ENCODE data around the gene COX7A2. TPM values are rescaled to one million over a fixed set of nuclear protein-coding genes. Genes with fewer than 3 reads are reported as not detected.

The COX7A2 gene
- total RNA-seq, 1 experiment from 2014 or later = 516 TPM

DNA sequence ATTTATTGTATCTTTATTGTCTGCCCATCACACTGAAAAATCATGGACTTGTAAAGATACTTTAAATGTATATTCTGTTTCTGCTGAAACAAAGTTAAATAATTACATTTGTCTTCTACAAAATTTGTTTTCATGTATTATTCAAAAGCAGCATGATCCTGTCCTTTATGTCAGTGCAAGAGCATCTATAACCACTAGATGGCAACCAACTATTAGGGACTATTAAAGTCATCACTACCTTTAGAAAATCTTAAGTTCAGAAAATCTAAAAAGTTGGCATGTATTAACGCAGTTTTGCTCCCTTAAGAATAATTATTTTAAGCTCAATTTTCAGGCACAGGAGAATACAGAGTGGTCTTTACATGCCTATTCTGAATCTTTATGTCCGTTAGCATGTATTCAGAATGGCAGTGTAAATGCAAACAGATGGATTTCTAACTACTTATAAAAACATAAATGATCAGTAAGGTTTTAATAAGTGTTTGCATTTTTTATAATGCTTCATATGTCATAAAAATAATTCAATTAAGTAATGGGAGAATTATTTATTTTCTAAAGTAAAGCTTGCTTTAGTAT is 23.2 kb upstream of the COX7A2 start:
- no peak overlapping the region for H2BK12ac ChIP-seq (ENCODE audit: insufficient read length, low read depth, low read length)
- H3K4ac ChIP-seq (ENCODE audit: low read depth, low read length) = no peak overlapping the region
- H3K4me1 Mint-ChIP-seq = peaks cover 30 to 33% of the 10 kb centered on the region in 2 experiments
- no peak overlapping the region for H3K56ac ChIP-seq (ENCODE audit: insufficient read length, low read depth, low read length)
- H2BK15ac ChIP-seq (ENCODE audit: low read depth, low read length) = no peak overlapping the region
- no peak for DNase-seq
- TF ChIP-seq, protein P1, sequence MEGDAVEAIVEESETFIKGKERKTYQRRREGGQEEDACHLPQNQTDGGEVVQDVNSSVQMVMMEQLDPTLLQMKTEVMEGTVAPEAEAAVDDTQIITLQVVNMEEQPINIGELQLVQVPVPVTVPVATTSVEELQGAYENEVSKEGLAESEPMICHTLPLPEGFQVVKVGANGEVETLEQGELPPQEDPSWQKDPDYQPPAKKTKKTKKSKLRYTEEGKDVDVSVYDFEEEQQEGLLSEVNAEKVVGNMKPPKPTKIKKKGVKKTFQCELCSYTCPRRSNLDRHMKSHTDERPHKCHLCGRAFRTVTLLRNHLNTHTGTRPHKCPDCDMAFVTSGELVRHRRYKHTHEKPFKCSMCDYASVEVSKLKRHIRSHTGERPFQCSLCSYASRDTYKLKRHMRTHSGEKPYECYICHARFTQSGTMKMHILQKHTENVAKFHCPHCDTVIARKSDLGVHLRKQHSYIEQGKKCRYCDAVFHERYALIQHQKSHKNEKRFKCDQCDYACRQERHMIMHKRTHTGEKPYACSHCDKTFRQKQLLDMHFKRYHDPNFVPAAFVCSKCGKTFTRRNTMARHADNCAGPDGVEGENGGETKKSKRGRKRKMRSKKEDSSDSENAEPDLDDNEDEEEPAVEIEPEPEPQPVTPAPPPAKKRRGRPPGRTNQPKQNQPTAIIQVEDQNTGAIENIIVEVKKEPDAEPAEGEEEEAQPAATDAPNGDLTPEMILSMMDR (conservative IDR thresholded peaks at IDR 0.05) = peak; percentile 89
- no peak overlapping the region for H3K23ac ChIP-seq (ENCODE audit: insufficient read length, low read depth, low read length)
- H2BK5ac ChIP-seq (ENCODE audit: insufficient read length, low read length) = no peak overlapping the region
- no CpG with 5 or more reads among the region's 2 CpGs for WGBS (ENCODE audit: extremely low coverage, insufficient read length, low lambda C conversion rate)
- no peak overlapping the region for H3K14ac ChIP-seq (ENCODE audit: insufficient read depth, low read length)
- H3K27ac ChIP-seq (ENCODE audit: insufficient read length, low read depth, low read length) = no peak overlapping the region
- H4K91ac ChIP-seq (ENCODE audit: insufficient read length, low read depth, low read length) = no peak overlapping the region
- H3K18ac ChIP-seq (ENCODE audit: insufficient read length, low read depth, low read length) = no peak overlapping the region
- no peaks in the 10 kb centered on the region for H3K9me3 ChIP-seq (ENCODE audit: control insufficient read depth, low read depth, low read length)
- H3K79me1 ChIP-seq (ENCODE audit: insufficient read depth, low read depth, low read length, poor library complexity, severe bottlenecking) = no peaks in the 10 kb centered on the region
- H3K27me3 Mint-ChIP-seq (ENCODE audit: low read depth) = no peaks in the 10 kb centered on the region
- 0 out of 2 replicates have a peak, but pooled peaks cover 4% of the 10 kb centered on the region for H3K79me2 ChIP-seq (ENCODE audit: insufficient read depth, low read length)
- no peaks in the 10 kb centered on the region for H3K27me3 ChIP-seq (ENCODE audit: insufficient read depth, low read length)
- H3K4me2 ChIP-seq (ENCODE audit: insufficient read depth, insufficient read length, low read length) = no peak overlapping the region
- no peak overlapping the region for H2BK20ac ChIP-seq (ENCODE audit: low read depth, low read length, poor library complexity, severe bottlenecking)
- H3K9me3 Mint-ChIP-seq = peaks cover 0 to 3% of the 10 kb centered on the region in 2 experiments; a peak in 2 of 5 replicates
- no peaks in the 10 kb centered on the region for H4K20me1 ChIP-seq (ENCODE audit: control insufficient read depth, insufficient read depth, insufficient read length)
- no peak overlapping the region for H3K9ac ChIP-seq (ENCODE audit: extremely low read depth, insufficient read length, low read length)
- no peak overlapping the region for H4K8ac ChIP-seq (replicated peaks; ENCODE audit: insufficient read length, low read depth, low read length)
- peaks cover 5% of the 10 kb centered on the region; the same call in 1 of the 2 replicates for H3K4me1 ChIP-seq (ENCODE audit: insufficient read depth, low read length)
- no peak overlapping the region for H4K5ac ChIP-seq (ENCODE audit: insufficient read length, low read depth, low read length)
- no peak overlapping the region for H2BK120ac ChIP-seq (ENCODE audit: low read depth, low read length, poor library complexity, severe bottlenecking)
- H2AK5ac ChIP-seq (ENCODE audit: insufficient read length, low read length) = no peak overlapping the region
- H3K27ac Mint-ChIP-seq = peak overlapping the region in 2 of 3 experiments; percentile 20 to 40; a peak in 1 of 7 replicates
- H3K23me2 ChIP-seq (ENCODE audit: insufficient read length, low read depth, low read length, poor library complexity, severe bottlenecking) = no peaks in the 10 kb centered on the region
- no peak overlapping the region for H3T11ph ChIP-seq (ENCODE audit: low read length)
- peaks cover 12 to 37% (median 27%) of the 10 kb centered on the region in 3 experiments for H3K36me3 Mint-ChIP-seq (ENCODE audit: insufficient read depth in 1 of 3, low read depth in 3 of 3)
- no peak overlapping the region for H3K4me3 Mint-ChIP-seq
- no peak overlapping the region for H2AFZ ChIP-seq (ENCODE audit: low read length)
